ENCODE measurements around the gene DARS1.

DNA sequence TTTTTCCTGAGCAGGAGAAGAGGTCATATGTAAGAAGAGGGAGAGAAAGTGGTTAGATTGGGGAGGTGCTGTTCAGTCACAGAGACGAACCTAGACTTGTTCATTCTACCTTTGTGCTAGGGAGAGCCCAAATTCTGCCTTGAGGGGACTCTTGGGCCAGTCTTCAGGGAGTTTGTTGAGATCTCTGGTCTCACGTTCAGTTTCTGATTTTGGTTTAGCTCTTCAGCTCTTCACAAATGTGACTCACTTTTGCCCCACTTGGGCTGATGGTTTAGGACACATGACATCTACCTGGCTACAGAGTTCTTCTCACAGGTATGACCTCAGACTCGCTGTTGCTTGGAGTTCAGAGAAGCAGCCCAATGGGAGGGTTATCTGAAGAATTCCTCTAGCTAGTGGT, 49.2 kb upstream of the DARS1 start:
- no peak for TF ChIP-seq POLR2A (IDR thresholded peaks at IDR 0.05; ENCODE audit: low read depth, low read length)
- no peak for TF ChIP-seq POLR2AphosphoS5 (IDR thresholded peaks at IDR 0.05; ENCODE audit: low read depth, low read length)
